ENCODE results near the gene CD58.

CD58 gene

DNA sequence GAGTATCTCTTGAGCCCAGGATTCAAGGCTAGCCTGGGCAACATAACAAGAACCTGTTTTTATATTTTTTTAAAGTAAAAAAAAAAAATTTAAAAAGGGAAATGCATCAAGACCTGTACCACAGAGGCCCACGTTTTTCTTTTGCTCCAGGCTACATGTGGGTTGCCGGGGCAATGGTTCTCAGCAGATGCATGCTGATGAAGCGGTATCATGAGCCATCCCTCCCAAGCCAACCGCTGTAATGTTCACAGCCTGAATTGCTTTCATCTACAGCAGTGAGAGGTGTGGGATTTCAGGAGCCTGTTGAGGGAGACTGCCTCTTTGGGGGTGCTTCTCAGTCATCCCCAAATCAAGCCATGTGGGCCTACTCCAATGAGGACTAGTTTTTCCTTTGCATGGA is 60.5 kb downstream of the CD58 start:
- Histone ChIP-seq H3K27ac (ENCODE audit: extremely low read depth, low read depth, low read length) (no peak overlapping the region), H3K36me3 (ENCODE audit: control insufficient read depth in 2 of 2, insufficient read depth in 1 of 2, low read length in 2 of 2) (no peaks in the 10 kb centered on the region), H3K4me3 (ENCODE audit: low read depth, low read length) (no peak overlapping the region), H3K9me3 (ENCODE audit: control insufficient read depth, insufficient read depth, low read depth, low read length) (no peaks in the 10 kb centered on the region), H3K4me1 (ENCODE audit: control insufficient read depth, insufficient read depth, low read length) (no peaks in the 10 kb centered on the region)
- POLR2A ChIA-PET, result no interaction called here
- CTCF ChIA-PET, result interaction anchor here (1.1 kb wide), 1 partner anchor 10 kb away, joined by 3 read pairs; no protein-coding TSS in a partner anchor
- TF ChIP-seq, protein P1, sequence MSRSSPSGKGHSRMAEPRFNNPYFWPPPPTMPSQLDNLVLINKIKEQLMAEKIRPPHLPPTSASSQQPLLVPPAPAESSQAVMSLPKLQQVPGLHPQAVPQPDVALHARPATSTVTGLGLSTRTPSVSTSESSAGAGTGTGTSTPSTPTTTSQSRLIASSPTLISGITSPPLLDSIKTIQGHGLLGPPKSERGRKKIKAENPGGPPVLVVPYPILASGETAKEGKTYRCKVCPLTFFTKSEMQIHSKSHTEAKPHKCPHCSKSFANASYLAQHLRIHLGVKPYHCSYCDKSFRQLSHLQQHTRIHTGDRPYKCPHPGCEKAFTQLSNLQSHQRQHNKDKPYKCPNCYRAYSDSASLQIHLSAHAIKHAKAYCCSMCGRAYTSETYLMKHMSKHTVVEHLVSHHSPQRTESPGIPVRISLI (tag by site-specific recombination; IDR thresholded peaks at IDR 0.05), result no peak
- TF ChIP-seq ZNF776 (tag by site-specific recombination; IDR thresholded peaks at IDR 0.05; ENCODE audit: borderline replicate concordance) (no peak), ZEB2 (tag by site-specific recombination; IDR thresholded peaks at IDR 0.05) (no peak), GLI2 (tag by site-specific recombination; IDR thresholded peaks at IDR 0.05; ENCODE audit: borderline replicate concordance, low read depth) (no peak), KLF16 (tag by site-specific recombination; IDR thresholded peaks at IDR 0.05) (no peak), PRDM1 (tag by site-specific recombination; IDR thresholded peaks at IDR 0.05) (no peak), ZNF677 (tag by site-specific recombination; IDR thresholded peaks at IDR 0.05) (no peak), ZNF707 (tag by site-specific recombination; IDR thresholded peaks at IDR 0.05) (no peak), GLIS1 (tag by site-specific recombination; IDR thresholded peaks at IDR 0.05) (no peak), ZNF76 (tag by site-specific recombination; IDR thresholded peaks at IDR 0.05; ENCODE audit: borderline replicate concordance, low read depth) (no peak), ZNF600 (tag by site-specific recombination; IDR thresholded peaks at IDR 0.05) (no peak), ZNF560 (tag by site-specific recombination; IDR thresholded peaks at IDR 0.05; ENCODE audit: borderline replicate concordance) (no peak)
- TF ChIP-seq, protein P2, sequence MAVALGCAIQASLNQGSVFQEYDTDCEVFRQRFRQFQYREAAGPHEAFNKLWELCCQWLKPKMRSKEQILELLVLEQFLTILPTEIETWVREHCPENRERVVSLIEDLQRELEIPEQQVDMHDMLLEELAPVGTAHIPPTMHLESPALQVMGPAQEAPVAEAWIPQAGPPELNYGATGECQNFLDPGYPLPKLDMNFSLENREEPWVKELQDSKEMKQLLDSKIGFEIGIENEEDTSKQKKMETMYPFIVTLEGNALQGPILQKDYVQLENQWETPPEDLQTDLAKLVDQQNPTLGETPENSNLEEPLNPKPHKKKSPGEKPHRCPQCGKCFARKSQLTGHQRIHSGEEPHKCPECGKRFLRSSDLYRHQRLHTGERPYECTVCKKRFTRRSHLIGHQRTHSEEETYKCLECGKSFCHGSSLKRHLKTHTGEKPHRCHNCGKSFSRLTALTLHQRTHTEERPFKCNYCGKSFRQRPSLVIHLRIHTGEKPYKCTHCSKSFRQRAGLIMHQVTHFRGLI (tag by site-specific recombination; IDR thresholded peaks at IDR 0.05), result no peak
- TF ChIP-seq, protein P3, sequence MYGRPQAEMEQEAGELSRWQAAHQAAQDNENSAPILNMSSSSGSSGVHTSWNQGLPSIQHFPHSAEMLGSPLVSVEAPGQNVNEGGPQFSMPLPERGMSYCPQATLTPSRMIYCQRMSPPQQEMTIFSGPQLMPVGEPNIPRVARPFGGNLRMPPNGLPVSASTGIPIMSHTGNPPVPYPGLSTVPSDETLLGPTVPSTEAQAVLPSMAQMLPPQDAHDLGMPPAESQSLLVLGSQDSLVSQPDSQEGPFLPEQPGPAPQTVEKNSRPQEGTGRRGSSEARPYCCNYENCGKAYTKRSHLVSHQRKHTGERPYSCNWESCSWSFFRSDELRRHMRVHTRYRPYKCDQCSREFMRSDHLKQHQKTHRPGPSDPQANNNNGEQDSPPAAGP (tag by site-specific recombination; IDR thresholded peaks at IDR 0.05), result no peak
- TF ChIP-seq, protein P4, sequence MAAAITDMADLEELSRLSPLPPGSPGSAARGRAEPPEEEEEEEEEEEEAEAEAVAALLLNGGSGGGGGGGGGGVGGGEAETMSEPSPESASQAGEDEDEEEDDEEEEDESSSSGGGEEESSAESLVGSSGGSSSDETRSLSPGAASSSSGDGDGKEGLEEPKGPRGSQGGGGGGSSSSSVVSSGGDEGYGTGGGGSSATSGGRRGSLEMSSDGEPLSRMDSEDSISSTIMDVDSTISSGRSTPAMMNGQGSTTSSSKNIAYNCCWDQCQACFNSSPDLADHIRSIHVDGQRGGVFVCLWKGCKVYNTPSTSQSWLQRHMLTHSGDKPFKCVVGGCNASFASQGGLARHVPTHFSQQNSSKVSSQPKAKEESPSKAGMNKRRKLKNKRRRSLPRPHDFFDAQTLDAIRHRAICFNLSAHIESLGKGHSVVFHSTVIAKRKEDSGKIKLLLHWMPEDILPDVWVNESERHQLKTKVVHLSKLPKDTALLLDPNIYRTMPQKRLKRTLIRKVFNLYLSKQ (tag by site-specific recombination; IDR thresholded peaks at IDR 0.05; ENCODE audit: borderline replicate concordance), result no peak
- TF ChIP-seq, protein P5, sequence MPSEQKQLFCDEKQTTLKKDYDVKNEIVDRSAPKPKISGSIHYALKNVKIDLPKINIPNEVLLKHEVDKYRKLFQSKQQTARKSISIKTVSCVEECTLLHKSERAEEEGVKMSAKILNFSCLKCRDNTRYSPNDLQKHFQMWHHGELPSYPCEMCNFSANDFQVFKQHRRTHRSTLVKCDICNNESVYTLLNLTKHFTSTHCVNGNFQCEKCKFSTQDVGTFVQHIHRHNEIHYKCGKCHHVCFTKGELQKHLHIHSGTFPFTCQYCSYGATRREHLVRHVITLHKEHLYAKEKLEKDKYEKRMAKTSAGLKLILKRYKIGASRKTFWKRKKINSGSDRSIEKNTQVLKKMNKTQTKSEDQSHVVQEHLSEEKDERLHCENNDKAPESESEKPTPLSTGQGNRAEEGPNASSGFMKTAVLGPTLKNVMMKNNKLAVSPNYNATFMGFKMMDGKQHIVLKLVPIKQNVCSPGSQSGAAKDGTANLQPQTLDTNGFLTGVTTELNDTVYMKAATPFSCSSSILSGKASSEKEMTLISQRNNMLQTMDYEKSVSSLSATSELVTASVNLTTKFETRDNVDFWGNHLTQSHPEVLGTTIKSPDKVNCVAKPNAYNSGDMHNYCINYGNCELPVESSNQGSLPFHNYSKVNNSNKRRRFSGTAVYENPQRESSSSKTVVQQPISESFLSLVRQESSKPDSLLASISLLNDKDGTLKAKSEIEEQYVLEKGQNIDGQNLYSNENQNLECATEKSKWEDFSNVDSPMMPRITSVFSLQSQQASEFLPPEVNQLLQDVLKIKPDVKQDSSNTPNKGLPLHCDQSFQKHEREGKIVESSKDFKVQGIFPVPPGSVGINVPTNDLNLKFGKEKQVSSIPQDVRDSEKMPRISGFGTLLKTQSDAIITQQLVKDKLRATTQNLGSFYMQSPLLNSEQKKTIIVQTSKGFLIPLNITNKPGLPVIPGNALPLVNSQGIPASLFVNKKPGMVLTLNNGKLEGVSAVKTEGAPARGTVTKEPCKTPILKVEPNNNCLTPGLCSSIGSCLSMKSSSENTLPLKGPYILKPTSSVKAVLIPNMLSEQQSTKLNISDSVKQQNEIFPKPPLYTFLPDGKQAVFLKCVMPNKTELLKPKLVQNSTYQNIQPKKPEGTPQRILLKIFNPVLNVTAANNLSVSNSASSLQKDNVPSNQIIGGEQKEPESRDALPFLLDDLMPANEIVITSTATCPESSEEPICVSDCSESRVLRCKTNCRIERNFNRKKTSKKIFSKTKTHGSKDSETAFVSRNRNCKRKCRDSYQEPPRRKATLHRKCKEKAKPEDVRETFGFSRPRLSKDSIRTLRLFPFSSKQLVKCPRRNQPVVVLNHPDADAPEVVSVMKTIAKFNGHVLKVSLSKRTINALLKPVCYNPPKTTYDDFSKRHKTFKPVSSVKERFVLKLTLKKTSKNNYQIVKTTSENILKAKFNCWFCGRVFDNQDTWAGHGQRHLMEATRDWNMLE (tag by site-specific recombination; conservative IDR thresholded peaks at IDR 0.05; ENCODE audit: low read depth), result no peak
- TF ChIP-seq, protein P6, sequence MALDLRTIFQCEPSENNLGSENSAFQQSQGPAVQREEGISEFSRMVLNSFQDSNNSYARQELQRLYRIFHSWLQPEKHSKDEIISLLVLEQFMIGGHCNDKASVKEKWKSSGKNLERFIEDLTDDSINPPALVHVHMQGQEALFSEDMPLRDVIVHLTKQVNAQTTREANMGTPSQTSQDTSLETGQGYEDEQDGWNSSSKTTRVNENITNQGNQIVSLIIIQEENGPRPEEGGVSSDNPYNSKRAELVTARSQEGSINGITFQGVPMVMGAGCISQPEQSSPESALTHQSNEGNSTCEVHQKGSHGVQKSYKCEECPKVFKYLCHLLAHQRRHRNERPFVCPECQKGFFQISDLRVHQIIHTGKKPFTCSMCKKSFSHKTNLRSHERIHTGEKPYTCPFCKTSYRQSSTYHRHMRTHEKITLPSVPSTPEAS (tag by site-specific recombination; IDR thresholded peaks at IDR 0.05), result no peak
- TF ChIP-seq, protein P7, sequence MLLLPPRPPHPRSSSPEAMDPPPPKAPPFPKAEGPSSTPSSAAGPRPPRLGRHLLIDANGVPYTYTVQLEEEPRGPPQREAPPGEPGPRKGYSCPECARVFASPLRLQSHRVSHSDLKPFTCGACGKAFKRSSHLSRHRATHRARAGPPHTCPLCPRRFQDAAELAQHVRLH (tag by site-specific recombination; IDR thresholded peaks at IDR 0.05), result no peak

All from HEK293 (cell line).